HepG2 (cell line): ENCODE measurements around the gene NFATC3. TPM values are rescaled to one million over a fixed set of nuclear protein-coding genes. Genes with fewer than 3 reads are reported as not detected.

ENCODE experiments used
- AGO1 ChIP-seq: fragments of 200-400 bp; formaldehyde crosslinking; IDR thresholded peaks from 2 replicates; pipeline ENCODE4 v1.6.1; 2017; ENCODE audit warnings: mild to moderate bottlenecking, low read depth, low read length, moderate library complexity; ENCODE audit not compliant: poor library complexity, severe bottlenecking
- ASH2L ChIP-seq: fragments of 300-600, 200-600 bp; sonication (generic); IDR thresholded peaks from 2 replicates; pipeline ENCODE4 v1.7.0; 2017; ENCODE audit warnings: low read depth, mild to moderate bottlenecking, moderate library complexity, mixed read lengths, low read length; ENCODE audit not compliant: insufficient read length
- CCDC6 ChIP-seq: sonication (generic); formaldehyde crosslinking; IDR thresholded peaks from 2 replicates; pipeline ENCODE4 v1.8.1; 2022; ENCODE audit warnings: mild to moderate bottlenecking, missing genetic modification reagents, moderate library complexity
- FOSL2 ChIP-seq: sonication (generic); formaldehyde crosslinking; IDR thresholded peaks from 2 replicates; pipeline ENCODE4 v1.4.0; 2020; ENCODE audit warnings: missing genetic modification reagents
- FUBP1 ChIP-seq: sonication (generic); formaldehyde crosslinking; IDR thresholded peaks from 2 replicates; pipeline ENCODE4 v1.5.1; 2020; ENCODE audit warnings: missing genetic modification reagents, mild to moderate bottlenecking, borderline replicate concordance
- HNF1B ChIP-seq: sonication (generic); formaldehyde crosslinking; IDR thresholded peaks from 2 replicates; pipeline ENCODE4 v1.5.1; 2020; ENCODE audit warnings: mild to moderate bottlenecking, moderate library complexity, missing genetic modification reagents
- HNRNPL ChIP-seq: fragments of 200-400 bp; formaldehyde crosslinking; IDR thresholded peaks from 2 replicates; pipeline ENCODE4 v1.6.1; 2017; ENCODE audit warnings: mild to moderate bottlenecking, low read depth, low read length
- KDM3A ChIP-seq: IDR thresholded peaks from 2 replicates; pipeline ENCODE4 v1.6.1; 2018; ENCODE audit warnings: low read depth, missing compliant biosample characterization
- RAD21 ChIP-seq: fragments of 450-650 bp; formaldehyde crosslinking; IDR thresholded peaks from 2 replicates; pipeline ENCODE4 v1.5.0; 2020; ENCODE audit warnings: mild to moderate bottlenecking
- RBFOX2 ChIP-seq: fragments of 200-400 bp; formaldehyde crosslinking; IDR thresholded peaks from 2 replicates; pipeline ENCODE4 v1.6.1; 2017; ENCODE audit warnings: low read depth, mild to moderate bottlenecking, low read length
- RCOR2 ChIP-seq: IDR thresholded peaks from 2 replicates; pipeline ENCODE4 v1.6.1; 2016; ENCODE audit warnings: missing biosample characterization, missing genetic modification reagents
- SETDB1 ChIP-seq: sonication (generic); formaldehyde crosslinking; IDR thresholded peaks from 2 replicates; pipeline ENCODE4 v1.5.1; 2020; ENCODE audit warnings: missing genetic modification reagents, mild to moderate bottlenecking, borderline replicate concordance
- SRSF4 ChIP-seq: fragments of 200-400 bp; formaldehyde crosslinking; IDR thresholded peaks from one replicate; pipeline ENCODE4 v1.6.1; 2018; ENCODE audit warnings: mild to moderate bottlenecking, low read depth, low read length, moderate library complexity; ENCODE audit not compliant: poor library complexity, severe bottlenecking
- ZBTB1 ChIP-seq: sonication (generic); formaldehyde crosslinking; IDR thresholded peaks from 2 replicates; pipeline ENCODE4 v1.4.0; 2020; ENCODE audit warnings: missing genetic modification reagents, borderline replicate concordance
- ZBTB4 ChIP-seq: sonication (generic); formaldehyde crosslinking; IDR thresholded peaks from 2 replicates; pipeline ENCODE4 v1.4.0; 2020; ENCODE audit warnings: missing genetic modification reagents, mild to moderate bottlenecking, borderline replicate concordance
- ZFP41 ChIP-seq: sonication (generic); formaldehyde crosslinking; IDR thresholded peaks from 2 replicates; pipeline ENCODE4 v1.4.0; 2020; ENCODE audit warnings: mild to moderate bottlenecking, missing genetic modification reagents, borderline replicate concordance
- ZKSCAN8 ChIP-seq: IDR thresholded peaks from 2 replicates; pipeline ENCODE4 v1.6.1; 2016; ENCODE audit warnings: borderline replicate concordance, missing genetic modification reagents, missing compliant biosample characterization
- ZNF17 ChIP-seq: sonication (generic); formaldehyde crosslinking; IDR thresholded peaks from 2 replicates; pipeline ENCODE4 v1.5.0; 2020; ENCODE audit warnings: mild to moderate bottlenecking, missing genetic modification reagents
- ZNF597 ChIP-seq: sonication (generic); formaldehyde crosslinking; IDR thresholded peaks from 2 replicates; pipeline ENCODE4 v1.5.0; 2020; ENCODE audit warnings: missing genetic modification reagents
- ZNF703 ChIP-seq: sonication (generic); formaldehyde crosslinking; IDR thresholded peaks from 2 replicates; pipeline ENCODE4 v1.5.1; 2020; ENCODE audit warnings: missing genetic modification reagents, mild to moderate bottlenecking, moderate library complexity, borderline replicate concordance
- ZNF766 ChIP-seq: sonication (generic); formaldehyde crosslinking; IDR thresholded peaks from 2 replicates; pipeline ENCODE4 v1.5.0; 2020; ENCODE audit warnings: missing genetic modification reagents, borderline replicate concordance
- polyA plus RNA-seq, 8 experiments: library from polyadenylated mRNA; depleted of rRNA in 3 of 8; stranded (reverse) in 7 of 8; unstranded in 1 of 8; fragments of >200 nt; fragmentation: Illumina TruSeq in 4 of 8; extraction: Trizol in 4 of 8; gene quantifications; 2 replicates each; pipeline versions ENCODE4 v1.2.1 to v1.2.3, GENCODE V29; 2011 to 2016; ENCODE audit warnings: low read depth in 4 of 8, missing spikeins in 1 of 8, mixed read lengths in 1 of 8; ENCODE audit not compliant: insufficient read depth in 1 of 8
- total RNA-seq, 5 experiments: library from RNA; depleted of rRNA; stranded (reverse); fragments of >200 nt; fragmentation: Illumina TruSeq; extraction: Trizol; gene quantifications; 2 replicates each; pipeline ENCODE4 v1.2.3, GENCODE V29; 2016; ENCODE audit warnings: low read depth in 1 of 5

Gene NFATC3
- total and polyA plus RNA-seq, 2 of the 13 experiments (the other 11 are each of a cell fraction or from before 2014, with no cell fraction given), result 52.6 to 62.7 TPM

GRCh38 chr16:68236137-68236825 lies 151.1 kb downstream of the NFATC3 start (continued):
- TF ChIP-seq SRSF4, result no peak
- TF ChIP-seq RAD21 (CRISPR knock-in tag), result peak; percentile 32; the same call in 1 of the 2 replicates
- peak; percentile 89 for TF ChIP-seq HNF1B (CRISPR knock-in tag)
- peak; percentile 57 for TF ChIP-seq ASH2L
- TF ChIP-seq ZBTB1, result 0 out of 2 replicates have a peak, but pooled peaks have one; percentile 13
- peak; percentile 68; the same call in 1 of the 2 replicates for TF ChIP-seq ZBTB4 (CRISPR knock-in tag)
- TF ChIP-seq ZNF703 (CRISPR knock-in tag), result no peak
- no peak for TF ChIP-seq AGO1
- TF ChIP-seq ZNF597 (CRISPR knock-in tag), result no peak
- no peak for TF ChIP-seq ZKSCAN8 (CRISPR knock-in tag)
- no peak; the same call in 1 of the 2 replicates for TF ChIP-seq ZNF766
- 0 out of 2 replicates have a peak, but pooled peaks have one; percentile 47 for TF ChIP-seq HNRNPL
- TF ChIP-seq ZFP41 (CRISPR knock-in tag), result no peak
- no peak for TF ChIP-seq ZNF17 (CRISPR knock-in tag)
- no peak; the same call in 1 of the 2 replicates for TF ChIP-seq FOSL2
- no peak for TF ChIP-seq FUBP1 (CRISPR knock-in tag)
- TF ChIP-seq CCDC6 (CRISPR knock-in tag), result no peak; the same call in 1 of the 2 replicates
- TF ChIP-seq RCOR2 (CRISPR knock-in tag), result no peak
- no peak for TF ChIP-seq SETDB1 (CRISPR knock-in tag)
- no peak for TF ChIP-seq KDM3A (CRISPR knock-in tag)
- TF ChIP-seq RBFOX2, result peak; percentile 83
